Measurements from ENCODE around the gene ARHGEF4. TPM values are rescaled to one million over a fixed set of nuclear protein-coding genes. Genes with fewer than 3 reads are reported as not detected.
A peak's percentile ranks its signal among the peaks of the same experiment; 100 is the strongest.

ARHGEF4 gene
- total and polyA plus RNA-seq, 2 donors = 2.9 to 6.5 TPM

DNA sequence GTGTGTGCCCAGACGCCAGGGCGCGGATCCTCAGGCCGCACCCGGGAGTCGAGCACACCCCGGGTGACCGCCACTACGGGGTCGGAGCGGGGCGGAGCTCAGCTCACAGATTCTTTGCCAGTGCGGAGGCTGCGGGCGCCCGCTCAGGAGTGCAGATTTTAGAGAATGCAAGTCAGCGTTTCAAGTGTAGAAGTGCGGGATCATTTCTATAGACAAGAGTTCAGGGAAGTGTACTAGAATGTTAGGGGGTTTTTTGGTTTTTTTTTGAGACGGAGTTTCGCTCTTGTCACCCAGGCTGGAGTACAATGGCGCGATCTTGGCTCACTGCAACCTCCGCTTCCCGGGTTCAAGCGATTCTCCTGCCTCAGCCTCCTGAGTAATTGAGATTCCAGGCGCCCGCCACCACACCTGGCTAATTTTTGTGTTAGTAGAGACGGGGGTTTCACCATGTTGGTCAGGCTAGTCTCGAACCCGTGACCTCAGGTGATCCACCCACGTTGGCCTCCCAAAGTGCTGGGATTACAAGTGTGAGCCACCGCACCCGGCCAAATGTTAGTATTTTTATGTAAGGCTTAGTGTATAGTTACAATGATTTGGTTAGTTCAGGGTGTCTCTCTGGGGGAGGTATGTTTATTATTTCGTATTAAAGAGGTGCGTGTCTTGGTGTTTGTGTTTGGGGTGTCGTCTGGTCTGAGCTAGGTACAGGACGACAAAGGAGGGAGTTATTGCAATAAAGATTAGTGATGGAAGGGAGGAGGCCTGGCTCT, 257.2 kb downstream of the ARHGEF4 start:
- Histone ChIP-seq H3K4me1 (ENCODE audit: control insufficient read depth in 2 of 2, insufficient read depth in 2 of 2, low read length in 2 of 2) (peaks cover 5 to 10% of the 10 kb centered on the region in 2 donors), H3K27ac (ENCODE audit: low read depth in 1 of 2, low read length in 1 of 2) (peak overlapping the region; percentile 93 to 94), H3K4me3 (ENCODE audit: low read length in 2 of 2) (peak overlapping the region; percentile 94), H3K9me3 (ENCODE audit: control insufficient read depth in 2 of 2, insufficient read depth in 1 of 2, low read length in 1 of 2) (no peaks in the 10 kb centered on the region), H3K27me3 (ENCODE audit: control insufficient read depth in 2 of 2, insufficient read depth in 1 of 2, low read length in 1 of 2) (no peaks in the 10 kb centered on the region), H3K36me3 (ENCODE audit: control insufficient read depth in 2 of 2, insufficient read depth in 2 of 2, low read length in 1 of 2) (peaks cover 2 to 6% of the 10 kb centered on the region in 2 donors)
- DNase-seq (ENCODE audit: low read depth in 6 of 9, low spot score in 9 of 9) = no peak
- WGBS = 13% methylated on average over 37 of the region's 37 CpGs

DNA sequence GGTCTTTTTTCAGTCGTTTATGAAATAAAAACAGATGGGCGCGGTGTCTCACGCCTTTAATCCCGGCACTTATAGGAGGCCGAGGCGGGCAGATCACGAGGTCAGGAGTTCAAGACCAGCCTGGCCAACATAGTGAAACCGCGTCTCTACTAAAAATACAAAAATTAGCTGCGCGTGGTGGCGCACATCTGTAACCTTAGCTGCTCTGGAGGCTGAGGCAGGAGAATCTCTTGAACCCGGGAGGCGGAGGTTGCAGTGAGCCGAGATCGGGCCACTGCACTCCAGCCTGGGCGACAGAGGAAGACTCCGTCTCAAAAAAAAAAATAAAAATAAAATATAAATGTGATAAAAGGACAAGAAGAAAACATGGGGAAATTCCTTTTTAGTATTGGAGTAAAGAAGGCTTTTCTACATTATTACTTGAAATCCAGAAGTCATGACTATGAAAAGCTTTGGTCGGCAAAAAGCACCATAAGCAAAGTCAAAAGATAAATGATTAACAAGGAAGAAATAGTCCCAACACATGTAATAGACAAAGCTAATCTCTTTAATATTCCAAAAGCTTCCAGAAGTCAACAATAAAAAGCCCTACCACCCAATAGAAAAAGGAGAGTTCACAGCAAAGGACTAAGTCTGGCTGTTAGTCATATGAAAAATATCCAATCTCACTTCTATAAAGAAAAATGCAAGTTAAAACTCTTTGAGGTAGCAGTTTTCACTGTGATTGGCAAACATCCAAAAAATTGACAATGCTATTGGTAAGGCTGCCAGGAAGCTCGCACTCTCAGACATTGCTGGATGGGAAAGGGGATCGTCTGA, 258.0 kb downstream of the ARHGEF4 start:
- 93% methylated on average over 22 of the region's 22 CpGs for WGBS
- no peak for DNase-seq (ENCODE audit: low read depth in 6 of 9, low spot score in 9 of 9)
- Histone ChIP-seq H3K4me1 (ENCODE audit: control insufficient read depth in 2 of 2, insufficient read depth in 2 of 2, low read length in 2 of 2) (peaks cover 5 to 10% of the 10 kb centered on the region in 2 donors), H3K27me3 (ENCODE audit: control insufficient read depth in 2 of 2, insufficient read depth in 1 of 2, low read length in 1 of 2) (no peaks in the 10 kb centered on the region), H3K4me3 (ENCODE audit: low read length in 2 of 2) (no peak overlapping the region), H3K27ac (ENCODE audit: low read depth in 1 of 2, low read length in 1 of 2) (no peak overlapping the region), H3K36me3 (ENCODE audit: control insufficient read depth in 2 of 2, insufficient read depth in 2 of 2, low read length in 1 of 2) (peaks cover 0 to 2% of the 10 kb centered on the region in 2 donors), H3K9me3 (ENCODE audit: control insufficient read depth in 2 of 2, insufficient read depth in 1 of 2, low read length in 1 of 2) (no peaks in the 10 kb centered on the region)

Other genes with a start within 250 kb of the ARHGEF4 start
- 11.4 TPM for gene CFC1, start 237.3 kb upstream of the ARHGEF4 start, total RNA-seq
- gene CFC1, start 237.3 kb upstream of the ARHGEF4 start, polyA plus RNA-seq = 2.6 TPM
- gene POTEJ, start 225.5 kb upstream of the ARHGEF4 start, total RNA-seq = 0.09 TPM
- gene POTEJ, start 225.5 kb upstream of the ARHGEF4 start, polyA plus RNA-seq = 0.02 TPM
- gene GPR148, start 107.8 kb upstream of the ARHGEF4 start, total RNA-seq = not detected
- gene GPR148, start 107.8 kb upstream of the ARHGEF4 start, polyA plus RNA-seq = 0.05 TPM
- under 0.01 TPM for gene AMER3, start 81.4 kb upstream of the ARHGEF4 start, total RNA-seq
- gene AMER3, start 81.4 kb upstream of the ARHGEF4 start, polyA plus RNA-seq = 0.02 TPM

All from thymus (tissue), 11 donors.